GM03348 (cell line): ENCODE data around the gene CYP39A1.
"Not testable (repeated sequence)": the region's sequence is repeated elsewhere in the genome, so short reads cannot be mapped to it uniquely, and the experiment has no call there.

Experiments
- DNase-seq: peaks from one replicate; pipeline ENCODE4 v3.0.0; 2012; ENCODE audit warnings: low spot score

CYP39A1 gene

GRCh38 chr6:46648869-46649492 is 3.6 kb downstream of the CYP39A1 start:
- DNase-seq: no peak

- not testable (repeated sequence) for DNase-seq
These were observed 4.5 kb downstream of the CYP39A1 start for GRCh38 chr6:46648108-46648507.

- DNase-seq: no peak
These were observed 7.4 kb downstream of the CYP39A1 start for GRCh38 chr6:46645265-46645664.

- no peak for DNase-seq
These were observed 9.5 kb downstream of the CYP39A1 start for GRCh38 chr6:46642928-46643751.

- no peak for DNase-seq
These were observed 14.0 kb downstream of the CYP39A1 start for GRCh38 chr6:46638650-46639049.

- DNase-seq: no peak
These were observed 14.7 kb downstream of the CYP39A1 start for GRCh38 chr6:46637933-46638332.

GRCh38 chr6:46637145-46637544 is 15.5 kb downstream of the CYP39A1 start:
- DNase-seq: peak; percentile 66

GRCh38 chr6:46635462-46635861 is 17.2 kb downstream of the CYP39A1 start:
- no peak for DNase-seq

- DNase-seq: no peak
These were observed 20.6 kb downstream of the CYP39A1 start for GRCh38 chr6:46632053-46632452.

GRCh38 chr6:46629691-46630090 is 22.9 kb downstream of the CYP39A1 start:
- DNase-seq: no peak

- DNase-seq: no peak
These were observed 23.6 kb downstream of the CYP39A1 start for GRCh38 chr6:46628976-46629375.

- peak; percentile 3 for DNase-seq
These were observed 24.1 kb downstream of the CYP39A1 start for GRCh38 chr6:46628498-46628897.

- no peak for DNase-seq
These were observed 25.6 kb downstream of the CYP39A1 start for GRCh38 chr6:46626976-46627375.

- DNase-seq: peak; percentile 46
These were observed 26.2 kb downstream of the CYP39A1 start for GRCh38 chr6:46626228-46626909.

- no peak for DNase-seq
These were observed 33.9 kb downstream of the CYP39A1 start for GRCh38 chr6:46618726-46619125.

GRCh38 chr6:46612645-46613044 is 40.0 kb downstream of the CYP39A1 start:
- no peak for DNase-seq

- DNase-seq: no peak
These were observed 41.6 kb downstream of the CYP39A1 start for GRCh38 chr6:46610862-46611553.

GRCh38 chr6:46606338-46606737 is 46.3 kb downstream of the CYP39A1 start:
- DNase-seq: no peak

- DNase-seq: no peak
These were observed 47.4 kb downstream of the CYP39A1 start for GRCh38 chr6:46605091-46605797.

GRCh38 chr6:46598215-46598614 is 54.4 kb downstream of the CYP39A1 start:
- no peak for DNase-seq

GRCh38 chr6:46592740-46593139 is 59.9 kb downstream of the CYP39A1 start:
- DNase-seq: no peak

- DNase-seq: no peak
These were observed 60.6 kb downstream of the CYP39A1 start for GRCh38 chr6:46592046-46592445.
